Measurements from ENCODE around the gene RAB9A.
"Not testable (repeated sequence)": the region's sequence is repeated elsewhere in the genome, so short reads cannot be mapped to it uniquely, and the experiment has no call there.

RAB9A gene

DNA sequence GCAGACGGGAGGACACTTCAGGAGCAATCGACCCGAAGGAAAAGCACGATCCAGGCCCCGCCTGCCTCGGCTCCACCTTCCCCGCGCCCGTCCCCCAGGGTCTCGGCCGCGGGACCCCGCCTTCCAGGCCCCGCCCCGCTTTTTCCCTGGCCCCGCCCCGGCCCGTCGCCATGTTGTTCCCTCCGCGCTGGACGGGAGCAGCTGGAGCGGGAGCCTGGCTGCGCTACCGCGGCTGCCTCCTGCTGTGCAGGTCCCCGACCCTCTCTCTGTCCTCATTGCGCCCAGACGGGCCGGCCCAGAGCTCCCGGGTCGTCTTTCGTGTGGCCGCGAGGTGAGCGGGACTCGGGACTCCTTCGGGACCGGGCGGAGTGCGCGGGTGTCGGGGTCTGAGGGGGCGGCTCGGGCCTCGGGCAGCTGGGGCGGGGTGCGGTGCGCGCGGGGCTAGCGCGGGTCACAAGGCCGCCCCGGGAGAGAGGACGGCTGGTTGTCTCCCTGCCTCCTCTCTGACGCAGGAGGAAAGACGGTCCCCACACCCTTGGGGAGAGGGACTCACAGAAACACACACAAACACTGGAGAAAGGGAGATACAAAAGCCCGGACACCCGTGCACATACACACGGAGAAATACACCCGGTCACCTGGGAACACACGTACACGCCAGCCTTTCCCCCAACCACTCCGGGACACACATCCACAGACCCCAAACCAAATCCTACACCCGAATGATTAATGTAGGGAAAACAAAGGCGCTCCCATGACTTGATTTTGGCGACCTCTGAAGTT is at the start of gene RAB9A:
Gene RAB9A, plus strand, starts transcription at position 171 of the 783 bp plus-strand sequence. CDS start 19,619 bp downstream, outside the sequence.
- DNase-seq (ENCODE audit: low read depth in 2 of 2, low spot score in 1 of 2), result peak; percentile 46 to 68

- not testable (repeated sequence) for DNase-seq (ENCODE audit: low read depth in 2 of 2, low spot score in 1 of 2)
Observed at GRCh38 chrX:13641684-13642083, 47.2 kb upstream of the RAB9A start.

DNA sequence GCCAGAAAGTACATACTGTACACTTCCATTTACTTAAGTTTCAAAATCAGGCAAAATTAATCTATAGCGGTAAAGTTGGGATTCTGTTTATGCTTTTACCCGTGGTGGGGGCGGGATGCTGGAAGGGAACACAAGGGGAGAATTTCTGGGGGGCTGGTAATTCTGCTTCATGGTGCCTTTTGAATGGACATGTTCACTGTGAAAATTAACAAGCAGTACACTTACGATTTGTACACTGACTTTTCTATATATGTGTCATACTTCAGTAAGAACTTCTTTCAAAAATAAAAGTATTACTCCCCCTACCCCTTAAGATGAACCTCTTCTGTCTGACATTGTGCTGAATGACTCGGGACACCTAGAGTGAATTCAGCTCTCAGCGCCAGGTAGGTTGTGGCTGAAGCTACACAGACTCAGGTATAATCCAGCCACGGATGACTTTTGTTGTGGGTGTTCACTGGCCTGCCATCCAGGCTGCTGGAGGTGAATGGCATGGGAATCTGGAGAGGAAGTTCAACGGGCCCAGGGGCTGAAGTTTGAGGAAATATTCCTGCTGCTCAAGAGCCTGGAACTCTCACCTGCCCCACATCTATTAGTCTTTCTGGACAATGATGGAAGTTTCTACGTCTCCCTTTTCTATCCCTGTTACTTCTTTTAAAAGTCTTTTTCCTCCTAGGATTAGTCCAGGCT is 43.3 kb upstream of the RAB9A start:
- DNase-seq (ENCODE audit: low read depth in 2 of 2, low spot score in 1 of 2), result no peak

- peak in 1 of 2 donors; percentile 1 for DNase-seq (ENCODE audit: low read depth in 2 of 2, low spot score in 1 of 2)
Observed at GRCh38 chrX:13646154-13646549, 42.8 kb upstream of the RAB9A start.

- DNase-seq (ENCODE audit: low read depth in 2 of 2, low spot score in 1 of 2), result peak in 1 of 2 donors; percentile 28
Observed at GRCh38 chrX:13647709-13648212, 41.2 kb upstream of the RAB9A start.

- not testable (repeated sequence) for DNase-seq (ENCODE audit: low read depth in 2 of 2, low spot score in 1 of 2)
Observed at GRCh38 chrX:13648336-13648735, 40.6 kb upstream of the RAB9A start.

- DNase-seq (ENCODE audit: low read depth in 2 of 2, low spot score in 1 of 2), result no peak
Observed at GRCh38 chrX:13649838-13650237, 39.1 kb upstream of the RAB9A start.

DNA sequence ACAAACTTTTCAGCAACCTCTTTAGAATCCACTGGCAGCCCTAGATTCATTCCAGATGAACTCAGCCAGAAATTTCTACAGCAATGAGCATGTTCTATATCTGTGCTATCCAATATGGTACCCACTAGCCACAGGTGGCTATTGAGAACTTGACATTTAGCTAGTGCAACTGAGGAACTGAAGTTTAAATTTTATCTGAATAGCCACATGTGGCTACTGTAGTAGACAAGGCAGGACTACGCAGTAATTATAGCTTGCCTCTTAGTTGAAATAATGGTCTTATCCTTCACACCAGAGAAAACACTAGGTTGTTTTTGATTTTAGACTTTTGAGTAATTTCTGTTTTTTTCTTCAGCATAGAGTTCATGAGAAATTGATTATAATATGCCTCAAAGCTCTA is 38.6 kb upstream of the RAB9A start:
- DNase-seq (ENCODE audit: low read depth in 2 of 2, low spot score in 1 of 2), result no peak

DNA sequence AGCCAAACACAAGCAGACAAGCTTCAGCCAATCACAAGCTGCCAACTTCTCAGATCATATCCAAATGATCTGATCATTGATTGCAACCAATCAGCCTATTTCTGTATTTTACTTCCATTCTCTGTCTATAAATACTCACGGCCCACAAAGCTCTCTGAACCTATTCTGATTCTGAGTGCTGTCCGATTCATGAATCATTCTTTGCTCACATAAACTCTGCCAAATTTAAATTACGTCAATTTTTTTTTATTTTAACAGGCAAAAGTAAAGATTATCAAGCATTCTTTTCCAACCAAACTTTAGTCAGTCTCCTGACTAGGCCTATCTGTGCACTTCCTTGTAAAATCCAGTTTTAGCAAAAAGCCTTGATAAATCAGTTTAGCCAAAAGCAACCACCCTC is 37.8 kb upstream of the RAB9A start:
- no peak for DNase-seq (ENCODE audit: low read depth in 2 of 2, low spot score in 1 of 2)

- no peak for DNase-seq (ENCODE audit: low read depth in 2 of 2, low spot score in 1 of 2)
Observed at GRCh38 chrX:13652287-13652793, 36.6 kb upstream of the RAB9A start.

DNA sequence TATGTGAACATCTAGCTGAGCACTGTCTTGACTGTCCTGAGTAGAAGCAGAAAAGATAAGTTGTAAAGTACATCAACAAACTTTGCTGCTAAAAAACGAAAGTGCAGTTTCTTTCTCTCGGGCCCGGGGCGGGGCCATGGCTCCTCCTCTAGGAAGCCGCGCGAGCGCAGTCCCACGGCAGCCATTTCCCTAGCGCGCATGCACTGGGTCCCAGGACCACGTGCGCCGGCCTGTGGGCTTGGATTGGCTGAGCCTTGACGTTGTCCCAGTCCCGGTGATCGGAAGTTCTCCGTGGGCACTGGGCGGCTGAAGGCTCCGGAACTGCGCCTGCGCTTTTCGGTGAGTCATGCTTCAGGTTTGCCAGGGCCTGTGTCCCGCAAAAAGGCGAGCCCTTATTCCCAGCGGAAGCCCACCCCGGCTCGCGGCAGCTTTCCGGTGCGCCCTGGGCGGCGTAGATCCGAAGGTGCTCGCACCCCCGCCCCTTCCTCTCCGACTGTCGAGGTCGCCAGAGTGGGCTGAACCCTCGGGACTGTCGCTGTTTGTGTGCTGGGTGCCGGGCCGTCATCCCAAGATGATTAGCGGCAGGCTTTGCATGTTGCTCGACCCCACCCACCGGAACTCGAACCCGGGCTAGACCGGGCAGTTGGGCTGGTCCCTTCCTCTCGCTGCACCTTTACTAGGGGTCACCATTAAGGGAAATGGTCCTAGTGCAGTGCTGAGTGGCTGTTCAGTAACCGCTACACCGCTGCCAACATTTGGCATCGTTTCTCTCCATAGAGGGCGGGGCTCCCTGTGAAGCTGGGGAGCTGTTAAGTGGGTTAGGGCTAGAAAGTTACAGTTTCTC is 35.9 kb upstream of the RAB9A start, which contains the start of gene TCEANC:
Gene TCEANC, plus strand, starts transcription at position 292 of the 844 bp plus-strand sequence. CDS start 9,368 bp downstream, outside the sequence.
- DNase-seq (ENCODE audit: low read depth in 2 of 2, low spot score in 1 of 2), result peak; percentile 84 to 93

- DNase-seq (ENCODE audit: low read depth in 2 of 2, low spot score in 1 of 2), result no peak
Observed at GRCh38 chrX:13654116-13654515, 34.8 kb upstream of the RAB9A start.

- DNase-seq (ENCODE audit: low read depth in 2 of 2, low spot score in 1 of 2), result no peak
Observed at GRCh38 chrX:13655674-13656073, 33.3 kb upstream of the RAB9A start.

DNA sequence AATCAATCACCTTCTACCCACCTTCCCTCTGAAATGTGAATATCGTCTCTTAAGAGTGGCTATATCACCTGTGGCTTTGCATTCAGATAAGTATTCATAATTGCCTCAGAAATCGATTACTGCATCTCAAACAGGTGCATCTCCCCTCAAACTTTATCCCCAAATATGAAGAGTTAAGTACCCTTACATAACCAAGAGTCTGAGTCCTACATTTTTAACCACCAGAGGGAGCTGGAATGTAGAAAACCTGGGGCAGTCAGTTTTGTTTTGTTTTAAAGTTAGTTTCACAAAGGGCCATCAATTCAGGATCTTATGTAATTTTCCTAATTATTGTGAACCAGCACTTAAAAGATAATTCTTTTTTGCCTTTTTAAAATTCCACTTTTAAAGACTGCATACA is 30.3 kb upstream of the RAB9A start:
- DNase-seq (ENCODE audit: low read depth in 2 of 2, low spot score in 1 of 2), result no peak

- no peak for DNase-seq (ENCODE audit: low read depth in 2 of 2, low spot score in 1 of 2)
Observed at GRCh38 chrX:13659063-13659462, 29.9 kb upstream of the RAB9A start.

DNA sequence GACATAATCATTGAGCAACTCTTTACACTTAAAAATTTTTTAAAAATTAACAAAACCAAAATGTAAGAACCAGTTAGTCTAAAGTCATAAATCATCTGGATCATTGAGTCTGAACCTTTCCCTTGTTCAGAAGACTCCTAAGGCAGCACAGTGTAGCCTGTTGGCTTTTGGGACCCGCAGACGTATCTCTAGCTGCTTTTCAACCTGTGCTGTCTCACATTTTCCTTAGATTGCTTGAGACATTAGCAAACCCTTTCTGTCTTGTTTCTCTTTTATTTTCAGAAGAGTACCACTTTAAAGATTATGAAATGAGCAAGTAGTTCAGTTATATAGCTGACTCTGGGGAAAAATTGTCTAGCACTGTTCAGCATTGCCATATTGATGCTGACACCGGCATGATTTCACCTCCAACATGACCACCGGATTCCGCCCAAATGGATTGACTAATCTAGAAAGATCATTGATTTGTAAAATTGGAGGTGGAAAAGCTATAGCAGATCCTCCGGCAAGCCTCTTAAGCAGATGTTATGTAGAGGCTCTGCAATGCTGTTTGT is 27.1 kb upstream of the RAB9A start:
- no peak for DNase-seq (ENCODE audit: low read depth in 2 of 2, low spot score in 1 of 2)

- no peak for DNase-seq (ENCODE audit: low read depth in 2 of 2, low spot score in 1 of 2)
Observed at GRCh38 chrX:13662355-13662791, 26.6 kb upstream of the RAB9A start.

GRCh38 chrX:13664020-13664419 is 24.9 kb upstream of the RAB9A start:
- DNase-seq (ENCODE audit: low read depth in 2 of 2, low spot score in 1 of 2), result no peak

DNA sequence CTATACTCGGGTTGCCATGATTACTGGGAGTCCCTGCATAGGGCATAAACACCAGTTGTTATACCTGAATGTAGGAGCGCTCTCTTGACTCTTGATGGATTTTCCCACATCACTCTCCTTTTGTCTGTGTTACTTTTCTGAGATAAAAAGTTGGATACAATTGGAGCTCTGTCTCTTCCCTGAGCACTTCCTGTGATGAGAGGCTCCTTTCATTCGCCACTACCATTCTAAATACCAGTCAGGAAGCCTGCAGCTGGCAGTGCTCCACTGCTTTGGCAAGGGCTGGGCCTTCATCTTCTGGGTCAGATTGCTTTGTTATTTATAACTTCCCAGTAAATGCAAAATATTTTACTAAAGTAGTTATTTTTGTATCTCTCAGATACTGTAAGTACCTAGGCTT is 22.1 kb upstream of the RAB9A start:
- no peak for DNase-seq (ENCODE audit: low read depth in 2 of 2, low spot score in 1 of 2)

GRCh38 chrX:13667919-13668318 is 21.0 kb upstream of the RAB9A start:
- no peak for DNase-seq (ENCODE audit: low read depth in 2 of 2, low spot score in 1 of 2)

Data from stimulated activated CD8-positive, alpha-beta memory T cell treated with anti-CD3 and anti-CD28 coated beads, Interleukin-4, amount 100 ng/mL, for 1 hour (primary cell).